CD4-positive, alpha-beta T cell treated with Interleukin-1 beta for 1 hour (primary cell): ENCODE results near the gene PIM3.
A peak's percentile ranks its signal among the peaks of the same experiment; 100 is the strongest.

ENCODE experiments used
- DNase-seq, 2 donors: peaks; one replicate each; pipeline ENCODE4 v3.0.0-alpha.2; 2020 to 2022

The PIM3 gene

DNA sequence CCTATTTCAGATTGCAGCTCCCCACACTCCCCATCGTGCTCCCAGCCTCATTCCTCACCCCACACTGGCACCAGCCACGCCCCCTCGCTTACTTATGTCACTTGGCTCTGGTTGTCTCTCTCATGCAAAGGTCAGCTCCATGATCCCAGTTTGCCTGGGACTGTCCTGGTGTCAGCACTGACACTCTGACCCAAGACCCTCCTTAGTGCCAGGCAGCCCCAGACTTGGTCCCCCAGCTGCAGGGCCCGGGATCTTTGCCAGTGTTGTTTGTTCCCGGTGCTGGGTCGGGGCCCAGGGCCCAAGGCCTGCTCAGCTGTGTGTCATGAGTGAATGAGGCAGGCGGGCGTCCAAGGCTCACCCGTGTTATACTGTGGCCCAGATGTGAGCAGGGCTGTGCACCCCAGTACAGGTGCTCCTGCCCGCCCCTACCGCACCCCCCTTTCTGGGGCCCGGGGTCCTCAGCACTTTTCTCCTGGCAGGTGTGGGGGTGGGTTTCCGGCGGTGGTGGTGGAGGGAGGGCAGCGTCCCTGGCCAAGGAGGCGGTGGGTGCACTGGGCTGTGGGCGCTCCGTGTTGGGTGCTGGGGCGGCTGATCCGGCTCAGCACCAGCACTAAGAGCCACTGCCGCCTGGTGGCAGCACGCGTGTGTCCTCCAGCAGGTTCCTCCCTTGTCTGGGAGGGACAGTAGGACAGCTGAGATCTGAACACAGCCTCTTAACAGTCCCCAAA lies 32.5 kb downstream of the PIM3 start:
- DNase-seq, result peak; percentile 73 to 77

DNA sequence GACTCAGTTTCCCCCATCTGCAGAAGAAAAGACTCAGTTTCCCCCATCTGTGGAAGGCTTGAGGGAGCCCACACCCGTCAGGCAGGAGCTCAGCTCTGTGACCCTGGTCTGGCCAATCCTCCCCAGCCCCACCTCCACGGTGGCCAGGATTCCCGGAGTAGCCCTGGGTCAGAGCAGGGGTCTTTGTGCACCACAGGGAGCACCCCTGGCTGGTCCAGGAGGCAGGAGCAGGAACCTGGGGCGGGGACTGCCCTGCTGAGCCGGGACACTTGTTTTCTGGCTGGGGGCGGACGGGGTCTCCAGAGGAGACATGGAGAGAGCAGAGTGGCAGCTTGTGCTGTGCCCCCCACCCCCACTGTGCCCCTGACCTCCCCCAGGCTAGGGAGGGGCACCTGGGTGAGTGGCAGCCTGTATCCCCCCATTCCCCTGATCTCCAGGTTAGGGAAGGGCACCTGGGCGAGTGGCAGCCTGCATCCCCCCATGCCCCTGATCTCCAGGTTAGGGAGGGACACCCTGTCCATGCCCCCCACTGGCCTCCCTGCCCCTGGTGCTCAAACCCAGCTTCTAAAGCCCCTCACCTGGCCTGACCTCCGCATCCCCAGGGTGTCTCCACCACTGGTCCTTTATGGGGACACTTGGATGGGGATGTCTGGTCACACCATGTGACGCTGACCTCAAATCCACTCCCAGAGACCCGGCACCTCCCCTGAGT lies 33.2 kb downstream of the PIM3 start:
- DNase-seq, result no peak

GRCh38 chr22:49994361-49995040 lies 33.9 kb downstream of the PIM3 start:
- no peak for DNase-seq

- DNase-seq, result no peak
Observed at GRCh38 chr22:49995041-49995360, 34.4 kb downstream of the PIM3 start.

DNA sequence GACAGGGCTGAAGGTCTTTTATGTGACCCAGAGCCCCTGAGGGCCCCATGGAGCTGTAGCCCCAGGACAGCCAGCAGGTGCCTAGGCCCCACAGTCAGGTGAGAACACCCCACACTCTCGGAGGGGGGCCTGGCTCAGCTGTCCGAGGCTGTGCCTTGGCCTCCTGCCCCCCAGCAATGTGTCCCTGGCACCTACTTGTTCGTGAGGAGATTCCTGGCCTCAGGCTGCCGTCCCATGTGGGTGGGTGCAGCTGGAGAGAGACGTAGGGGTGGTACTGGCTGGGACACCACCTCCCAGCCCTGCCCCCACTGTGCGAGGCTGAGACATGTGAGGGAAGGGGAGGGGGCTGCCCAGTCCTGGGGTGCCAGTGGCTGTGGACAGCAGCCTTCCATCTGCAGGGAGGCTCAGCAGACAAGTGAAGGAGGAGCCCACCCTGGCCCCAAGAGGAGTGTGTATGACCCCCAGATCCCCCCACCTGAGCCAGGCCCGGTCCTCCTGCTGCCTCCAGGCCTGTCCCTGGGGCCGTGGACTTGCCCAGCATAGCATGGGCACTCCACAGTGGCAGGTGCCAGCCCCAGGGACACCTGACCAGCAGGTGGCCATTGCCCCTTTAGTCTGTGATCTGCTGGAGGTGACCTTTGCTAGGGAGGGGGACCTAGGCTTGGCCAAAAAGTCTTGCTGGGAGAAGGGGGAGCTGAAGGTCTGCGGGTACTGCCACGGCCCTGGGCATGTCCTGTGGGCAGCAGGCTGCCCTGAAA lies 35.0 kb downstream of the PIM3 start:
- no peak for DNase-seq

DNA sequence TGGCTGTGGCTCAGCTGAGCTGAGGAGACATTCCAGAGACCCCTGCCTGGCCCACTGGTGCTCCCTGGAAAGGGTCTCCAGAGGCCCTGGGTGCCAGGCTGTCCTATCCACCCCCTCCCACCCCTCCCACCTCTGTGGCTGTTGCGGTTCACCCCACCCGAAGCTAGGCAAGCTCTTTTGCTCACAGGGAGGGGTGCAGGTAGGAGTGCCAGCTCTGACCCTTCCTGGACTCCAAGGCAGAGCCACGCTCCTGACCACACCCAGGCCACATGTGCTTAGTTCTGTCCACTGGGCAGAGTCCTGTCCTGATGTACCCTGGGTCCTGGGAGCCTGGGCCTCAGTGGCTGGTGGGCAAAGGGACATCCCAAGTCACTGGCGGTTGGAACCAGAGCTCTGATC lies 35.5 kb downstream of the PIM3 start:
- DNase-seq, result no peak

DNA sequence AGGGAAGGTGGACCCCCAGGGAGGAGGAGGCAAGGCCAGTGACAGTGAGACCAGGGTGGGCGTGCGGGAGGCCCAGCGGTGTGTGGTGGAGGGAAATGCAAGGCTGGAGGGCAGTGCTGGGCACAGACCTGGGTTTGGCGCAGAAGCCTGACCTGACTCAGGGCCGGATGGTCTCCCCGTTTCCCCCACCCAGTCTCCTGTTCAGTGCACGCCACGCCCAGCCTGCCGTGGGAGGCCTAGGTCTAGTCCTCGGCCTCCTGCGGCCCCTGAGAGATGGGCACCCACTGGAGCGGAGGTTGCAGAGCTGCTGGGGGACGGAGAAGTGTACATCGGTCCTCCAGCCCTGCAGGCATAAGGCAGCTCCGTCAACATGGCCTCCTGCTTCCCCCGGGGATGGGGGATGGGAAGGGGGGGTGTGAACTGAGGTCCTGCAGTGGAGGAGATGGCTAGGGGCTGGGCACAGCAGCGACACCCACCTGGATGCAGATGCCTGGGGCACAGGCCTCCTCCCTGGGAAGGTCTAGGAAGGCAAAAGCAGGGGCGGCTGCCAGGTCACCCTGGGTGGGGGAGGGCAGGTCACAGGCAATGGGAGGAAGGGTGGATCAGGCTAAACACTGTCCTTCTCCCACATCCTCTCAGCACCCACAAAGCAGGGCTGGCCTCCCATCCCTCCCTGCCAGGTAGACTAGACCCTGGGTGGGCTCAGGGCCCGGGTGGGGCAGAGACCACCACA lies 36.1 kb downstream of the PIM3 start:
- no peak for DNase-seq

DNA sequence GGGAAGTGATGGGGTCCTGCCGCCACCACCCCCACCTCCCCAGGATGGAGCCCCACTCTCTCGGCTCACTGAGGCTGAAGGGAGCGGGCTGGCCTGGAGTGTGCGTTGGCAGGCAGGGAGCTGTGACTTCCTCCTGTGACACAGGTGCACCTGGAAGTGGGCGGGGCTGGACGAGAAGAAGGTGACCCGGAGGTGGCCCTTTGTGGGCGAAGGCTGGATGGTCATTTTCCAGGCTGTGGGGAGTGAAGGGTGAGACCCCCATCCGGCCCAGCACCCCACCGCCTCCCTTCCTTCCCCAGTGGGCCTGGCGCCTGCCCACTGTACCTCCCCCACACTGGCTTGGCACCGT lies 36.7 kb downstream of the PIM3 start:
- DNase-seq, result no peak

DNA sequence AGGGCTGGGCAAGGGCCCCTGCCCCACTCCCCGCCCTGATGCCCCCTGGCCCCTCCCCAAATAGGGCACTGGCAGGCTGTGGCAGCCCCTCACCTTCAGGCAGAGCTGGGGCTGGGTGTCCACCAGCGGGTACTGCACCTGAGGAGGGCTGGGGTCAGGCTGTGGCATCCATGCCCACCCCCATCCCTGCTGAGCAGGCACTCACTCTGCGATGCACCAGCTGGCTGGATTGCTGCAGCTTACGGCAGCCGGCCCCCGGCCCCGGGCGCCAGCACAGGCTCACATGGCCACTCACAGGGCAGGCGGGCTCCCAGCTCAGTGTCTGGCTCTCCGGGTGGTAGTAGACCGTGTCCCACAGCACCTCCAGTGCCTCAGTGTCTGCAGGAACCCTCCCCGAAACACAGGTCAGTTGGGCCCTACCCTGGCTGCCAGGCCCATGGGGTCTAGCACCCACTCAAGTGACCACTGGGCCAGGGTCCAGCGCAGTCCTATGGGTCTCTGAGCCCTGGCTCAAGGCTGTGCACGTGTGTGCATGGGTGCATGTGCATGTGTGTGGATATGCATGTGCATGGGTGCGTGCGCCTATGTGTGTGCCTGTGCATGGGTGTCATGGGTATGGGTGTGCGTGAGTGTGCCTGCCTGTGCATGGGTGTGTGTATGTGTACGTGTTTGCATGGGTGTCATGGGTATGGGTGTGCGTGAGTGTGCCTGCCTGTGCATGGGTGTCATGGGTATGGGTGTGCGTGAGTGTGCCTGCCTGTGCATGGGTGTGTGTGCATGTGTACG lies 37.6 kb downstream of the PIM3 start:
- DNase-seq, result no peak

GRCh38 chr22:49998718-49999062 lies 38.1 kb downstream of the PIM3 start:
- DNase-seq, result no peak

DNA sequence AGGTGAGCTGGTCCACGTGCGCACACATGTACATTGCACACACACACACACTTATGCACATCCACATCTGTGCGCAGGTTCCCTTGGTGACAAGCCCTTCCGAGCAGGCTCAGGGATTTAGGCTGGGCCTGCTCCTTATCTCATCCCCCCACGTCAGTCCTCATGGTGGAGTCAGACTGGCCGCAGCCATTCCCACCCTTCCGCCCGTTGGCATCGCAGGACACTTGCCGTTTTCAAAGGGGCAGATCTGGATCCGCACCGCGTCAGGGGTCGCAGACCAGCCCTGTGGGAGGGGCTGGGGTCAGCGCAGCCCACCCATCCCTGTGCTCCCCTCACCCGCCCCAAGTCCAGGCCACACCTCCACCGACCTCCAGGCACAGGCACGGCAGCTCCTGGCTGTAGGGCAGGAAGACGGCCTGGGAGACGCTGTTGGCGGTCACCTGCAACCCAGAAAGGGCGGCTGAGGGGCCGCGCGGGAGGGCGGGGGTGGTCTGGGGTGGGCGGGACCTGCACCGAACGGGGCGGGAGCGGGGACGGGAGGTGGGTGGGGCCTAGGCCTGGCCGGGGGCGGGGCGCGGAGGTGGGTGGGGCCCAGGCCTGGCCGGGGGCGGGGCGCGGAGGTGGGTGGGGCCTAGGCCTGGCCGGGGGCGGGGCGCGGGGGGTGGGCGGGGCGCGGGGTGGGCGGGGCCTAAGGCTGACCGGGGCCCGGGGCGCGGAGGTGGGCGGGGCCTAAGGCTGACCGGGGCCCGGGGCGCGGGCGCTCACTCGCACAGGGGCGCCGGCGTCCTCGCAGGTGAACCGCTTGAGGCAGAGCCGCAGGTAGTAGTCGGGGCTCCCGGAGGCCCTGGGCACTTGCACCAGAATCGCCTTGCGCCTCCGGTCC lies 38.7 kb downstream of the PIM3 start:
- DNase-seq, result no peak

DNA sequence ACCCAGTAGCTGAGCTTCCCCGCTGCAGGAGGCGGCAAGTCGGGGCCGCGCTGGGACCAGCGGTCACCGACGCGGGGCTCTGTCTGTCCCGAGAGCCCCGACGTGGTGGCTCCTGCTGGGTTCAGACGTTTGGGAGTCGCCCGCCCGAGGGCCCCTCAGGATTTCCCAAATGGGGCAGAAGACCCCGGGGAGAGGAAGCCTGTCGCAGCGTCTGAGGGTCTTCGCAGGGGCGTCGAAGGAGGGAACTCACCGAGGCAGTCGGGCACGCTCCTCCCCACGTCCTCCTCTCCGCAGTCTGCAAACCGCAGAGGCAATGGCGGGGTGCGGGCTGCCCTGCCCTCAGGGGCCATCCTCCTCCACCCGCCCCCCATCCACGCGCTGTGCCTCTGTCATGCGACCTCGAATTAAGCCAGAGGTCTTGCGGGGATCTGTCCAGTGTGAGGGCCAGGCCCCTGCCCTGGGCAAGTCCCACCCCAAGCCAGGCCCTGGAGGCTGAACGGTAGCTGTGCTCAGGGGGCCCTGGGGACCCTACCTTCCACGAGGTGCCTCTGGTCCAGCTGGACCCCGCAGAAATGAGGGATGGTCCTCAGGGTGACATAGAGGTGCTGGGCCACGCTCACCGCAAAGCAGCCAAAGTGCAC lies 39.5 kb downstream of the PIM3 start:
- DNase-seq, result no peak

DNA sequence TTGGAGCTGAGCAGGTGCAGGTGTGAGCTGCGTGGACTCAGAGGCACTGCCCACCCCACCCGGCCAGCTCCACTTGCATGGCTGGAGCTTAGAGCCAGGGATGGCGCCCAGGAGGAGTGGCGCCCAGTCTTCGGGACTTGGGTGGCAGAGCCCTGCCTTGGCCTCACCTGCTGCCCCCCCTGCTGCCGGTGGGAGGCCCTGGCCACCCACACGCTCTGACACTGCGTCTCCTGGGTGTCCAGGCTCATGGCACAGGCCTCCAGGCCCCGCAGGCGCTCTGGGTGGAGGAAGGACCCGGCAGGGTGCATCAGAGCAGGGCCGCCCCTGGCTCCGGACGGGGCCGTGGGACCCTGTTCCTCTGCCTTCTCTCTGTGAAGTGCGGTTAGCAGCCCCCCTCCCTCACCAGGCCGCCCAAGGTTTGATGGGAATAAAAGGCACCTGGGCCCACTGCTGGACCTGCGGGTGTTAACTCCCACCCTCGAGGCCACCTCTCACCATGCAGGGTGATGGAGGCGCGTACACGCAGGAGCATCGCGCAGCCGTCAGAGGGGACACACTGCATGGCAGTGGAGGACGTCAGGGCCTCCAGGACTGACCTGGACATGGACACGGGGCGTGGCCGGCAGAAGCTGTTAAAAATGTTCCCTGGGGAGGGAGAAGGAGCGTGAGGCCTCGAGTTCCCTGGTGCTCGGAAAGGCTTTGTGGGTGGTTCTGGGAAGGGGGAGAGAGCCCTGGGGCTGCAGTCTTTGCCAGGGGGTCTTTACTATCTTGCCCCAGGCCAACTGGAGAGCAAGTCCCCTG lies 40.2 kb downstream of the PIM3 start:
- DNase-seq, result no peak

GRCh38 chr22:50001388-50002231 lies 41.0 kb downstream of the PIM3 start:
- no peak for DNase-seq

DNA sequence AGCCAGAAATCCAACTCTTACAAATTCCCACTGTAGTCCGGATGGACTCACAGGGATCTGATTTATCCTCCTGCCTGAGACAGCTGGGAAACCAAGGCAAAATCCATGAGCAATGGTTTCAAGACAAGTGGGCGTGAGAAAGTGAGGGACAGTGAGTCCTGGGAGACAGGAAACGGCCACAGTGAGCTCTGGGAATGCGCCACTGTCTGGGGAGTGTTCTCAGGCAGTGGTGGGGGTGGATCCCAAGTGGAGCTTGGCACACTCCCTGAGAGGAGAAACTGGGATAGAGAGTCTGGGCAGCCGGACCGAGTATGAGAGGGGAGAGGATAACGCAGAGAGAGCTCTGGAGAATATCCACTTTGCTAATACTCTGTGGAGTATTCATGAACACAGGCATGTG lies 42.2 kb downstream of the PIM3 start:
- no peak for DNase-seq

- no peak for DNase-seq
Observed at GRCh38 chr22:50004918-50005317, 44.3 kb downstream of the PIM3 start.

- no peak for DNase-seq
Observed at GRCh38 chr22:50007057-50007511, 46.5 kb downstream of the PIM3 start.
